HG03521 (cell line): ENCODE results near the gene ME1.

Source experiments
- ATAC-seq: cut with Tn5 transposase; IDR thresholded peaks from one replicate; pipeline ENCODE4 v1.9.1; 2021; ENCODE audit warnings: mild to moderate bottlenecking, moderate library complexity; ENCODE audit not compliant: unreplicated experiment

Gene ME1

DNA sequence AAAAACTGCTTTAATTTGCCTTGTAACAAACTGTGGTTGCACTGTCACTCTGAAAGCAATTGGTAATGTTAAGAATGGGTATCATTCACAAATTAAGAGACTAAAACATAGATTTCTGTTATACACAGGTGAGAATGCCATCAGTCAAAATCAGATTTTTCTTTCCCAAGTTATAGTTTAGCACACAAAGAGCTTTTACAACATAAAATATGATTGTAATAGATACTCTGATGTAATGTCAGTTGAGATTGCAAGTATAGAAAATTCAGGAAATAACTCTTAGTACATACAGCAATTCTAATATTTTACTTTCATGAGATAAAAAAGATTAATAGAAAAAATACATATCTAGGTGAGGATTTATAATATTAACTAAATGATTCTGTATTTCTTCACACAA, 2.3 kb upstream of the ME1 start:
- no peak for ATAC-seq

DNA sequence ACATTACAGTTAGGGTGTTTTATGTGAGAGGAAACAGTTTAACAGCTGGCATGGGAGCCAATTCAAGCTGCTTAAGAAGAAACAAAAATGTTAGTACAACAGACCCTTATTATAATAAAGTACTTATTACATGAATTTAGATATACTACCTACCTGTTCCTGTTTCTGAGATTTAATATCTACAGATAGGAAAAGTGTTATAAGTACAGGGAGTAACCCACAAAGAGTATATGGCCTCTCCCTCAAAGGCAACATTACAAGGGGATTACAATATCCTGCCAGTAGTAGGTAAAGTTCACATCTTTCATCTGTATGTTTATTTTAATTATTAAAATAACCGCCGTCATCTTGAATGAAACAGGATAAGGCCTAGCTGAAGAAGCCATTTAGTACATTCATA, 1.8 kb upstream of the ME1 start:
- ATAC-seq: no peak

DNA sequence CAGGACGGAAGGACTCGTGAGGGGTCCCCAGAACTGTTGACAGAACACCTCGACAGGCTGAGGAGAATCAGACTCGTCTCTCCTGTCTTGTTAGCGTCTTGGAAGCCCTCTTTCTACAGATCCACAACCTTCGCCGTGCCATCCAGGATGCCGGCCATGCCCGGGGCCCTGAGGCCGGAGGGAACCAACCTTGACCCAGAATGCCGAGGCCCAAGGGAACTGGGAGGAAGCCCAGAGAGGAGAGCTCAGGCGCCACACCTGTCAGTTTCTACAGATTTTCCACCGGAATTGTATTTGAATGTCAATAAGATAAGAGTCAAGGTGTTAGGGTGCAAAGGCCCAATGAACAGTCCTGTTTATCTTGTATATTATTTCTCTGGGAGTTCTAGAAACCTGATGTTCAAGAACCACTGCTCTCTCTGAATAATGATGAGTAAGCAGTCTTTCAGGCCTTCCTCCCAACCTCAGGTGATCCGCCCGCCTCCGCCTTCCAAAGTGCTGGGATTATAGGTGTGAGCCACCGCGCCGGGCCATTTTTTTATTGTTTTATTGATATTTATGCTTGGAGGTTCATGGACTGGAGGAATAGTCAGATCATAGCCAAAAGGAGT, 799 bp upstream of the ME1 start:
- no peak for ATAC-seq

DNA sequence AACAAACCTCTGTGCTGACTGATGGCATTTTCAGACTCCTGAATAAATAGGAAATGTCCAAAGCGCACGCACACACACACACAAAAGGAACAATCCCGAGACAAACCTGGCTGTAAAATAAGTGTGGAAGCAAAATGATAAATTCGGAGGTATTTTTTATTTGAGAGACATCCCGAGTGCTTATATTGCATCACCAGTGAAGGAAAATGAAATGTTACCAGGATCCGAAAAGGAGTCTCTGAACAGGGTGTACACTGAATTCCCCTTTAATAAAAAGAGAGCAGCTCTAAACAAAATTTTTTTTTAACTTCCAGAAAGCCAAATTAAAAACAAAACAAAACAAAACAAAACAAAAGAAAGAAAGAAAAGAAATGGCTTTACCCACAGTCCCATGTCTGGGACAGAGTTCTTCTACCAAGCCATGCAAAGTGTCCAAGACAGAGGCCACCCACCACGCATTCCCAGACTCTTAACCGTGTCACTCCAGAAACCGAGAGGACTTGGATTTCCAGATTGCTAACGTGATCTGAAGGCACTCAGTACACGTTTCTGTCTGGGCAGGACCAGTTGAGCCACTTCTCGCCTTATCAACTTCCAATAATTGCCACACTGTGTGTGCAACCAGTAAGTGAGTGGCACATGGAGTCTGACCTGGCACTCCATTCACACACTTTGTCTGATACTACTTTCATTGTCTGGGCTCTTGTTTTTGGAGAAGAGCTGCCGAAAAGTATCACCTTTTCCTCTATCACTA, 817 bp downstream of the ME1 start:
- peak; percentile 11 for ATAC-seq

DNA sequence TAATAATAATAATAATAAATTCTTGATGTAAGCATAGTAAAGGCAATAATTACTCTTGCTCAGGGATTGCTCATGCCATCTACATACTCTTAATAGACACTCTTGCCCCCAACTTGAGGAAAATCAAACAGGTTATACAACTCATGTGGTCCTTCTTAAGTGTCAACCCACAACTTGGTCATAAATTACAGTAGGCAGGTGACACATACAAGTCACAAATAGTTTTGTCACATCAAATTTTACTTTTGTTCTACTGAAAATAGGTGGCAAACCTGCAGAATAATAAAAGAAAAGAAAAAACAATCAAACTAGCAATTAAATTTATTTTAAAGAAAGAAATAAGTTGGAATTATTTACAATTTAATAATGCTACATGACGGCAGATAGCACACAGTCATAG, 1.6 kb downstream of the ME1 start:
- no peak for ATAC-seq

DNA sequence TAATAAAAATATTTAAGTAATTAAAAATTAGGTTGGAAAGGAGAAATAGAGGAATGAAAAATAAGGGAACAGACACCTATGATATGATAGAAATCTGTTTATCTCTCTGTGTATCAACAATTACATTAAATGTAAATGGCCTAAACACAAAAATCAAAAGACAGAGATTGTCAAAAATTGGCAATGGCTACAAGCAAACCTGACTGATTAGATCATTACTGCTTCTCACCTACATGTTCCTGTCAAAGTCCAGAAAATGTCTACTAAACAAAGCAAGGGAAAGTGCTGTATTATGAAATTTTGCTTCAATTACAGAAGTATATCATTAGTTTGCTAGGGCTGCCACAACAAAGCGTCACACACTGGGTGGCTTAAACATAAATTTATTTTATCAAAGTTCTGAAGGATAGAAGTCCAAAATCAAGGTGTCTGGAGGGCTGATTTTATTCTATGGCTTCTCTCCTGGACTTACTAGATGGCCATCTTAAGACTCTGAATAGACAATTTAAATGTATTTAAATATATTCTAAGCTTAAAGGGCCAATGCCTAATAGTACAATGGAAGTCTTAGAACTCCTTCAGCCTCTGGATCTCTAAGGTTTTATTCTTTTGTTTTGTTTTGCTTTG, 6.3 kb downstream of the ME1 start:
- no peak for ATAC-seq

DNA sequence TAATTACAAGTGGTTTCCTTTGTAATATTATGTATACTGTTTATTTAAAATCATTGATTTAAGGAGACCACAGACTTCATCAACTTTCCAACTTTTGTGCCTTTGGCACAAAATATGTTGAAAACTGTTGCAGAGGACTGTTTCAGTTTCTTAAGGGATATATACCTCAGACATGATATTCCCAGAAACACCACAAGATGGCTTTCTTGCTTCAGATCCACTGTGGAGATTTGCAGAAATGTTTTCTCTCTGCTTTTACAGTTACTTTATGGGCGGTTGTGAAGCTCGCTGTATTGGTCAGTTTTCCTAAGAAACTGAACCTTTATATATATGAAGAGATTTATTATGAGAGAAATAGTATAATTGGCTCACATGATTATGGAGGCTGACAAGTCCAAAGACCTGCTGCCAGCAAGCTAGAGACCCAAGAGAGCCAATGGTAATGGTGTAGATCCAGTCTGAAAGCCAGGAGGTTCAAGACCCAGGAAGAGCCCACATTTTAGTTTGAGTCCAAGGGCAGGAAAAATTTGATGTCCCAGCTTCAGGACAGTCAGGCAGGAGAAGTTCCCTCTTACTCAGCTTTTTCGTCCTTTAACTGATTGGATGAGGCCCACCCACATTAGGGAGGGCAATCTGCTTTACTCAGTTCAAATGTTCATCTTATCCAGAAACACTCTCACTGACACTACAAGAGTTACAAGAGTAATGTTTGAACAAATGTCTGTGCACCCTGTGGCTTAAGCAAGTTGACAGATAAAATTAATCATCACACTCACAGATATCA, 12.8 kb downstream of the ME1 start:
- no peak for ATAC-seq

DNA sequence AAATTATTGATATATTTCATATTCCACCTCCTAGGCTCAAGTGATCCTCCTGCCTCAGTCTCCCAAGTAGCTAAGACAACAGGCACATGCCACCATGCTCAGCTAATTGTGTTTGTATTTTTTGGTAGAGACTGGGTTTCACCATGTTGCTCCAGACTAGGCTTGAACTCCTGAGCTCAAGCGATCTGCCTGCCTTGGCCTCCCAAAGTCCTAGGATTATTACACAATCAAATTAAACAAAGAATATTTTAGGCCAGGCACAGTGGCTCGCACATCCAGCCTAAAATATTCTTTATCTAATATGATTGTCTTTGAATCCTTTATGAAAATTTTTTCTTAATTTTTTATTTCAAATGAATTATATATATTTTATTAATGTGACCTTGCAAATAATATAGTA, 17.8 kb downstream of the ME1 start:
- ATAC-seq: no peak

DNA sequence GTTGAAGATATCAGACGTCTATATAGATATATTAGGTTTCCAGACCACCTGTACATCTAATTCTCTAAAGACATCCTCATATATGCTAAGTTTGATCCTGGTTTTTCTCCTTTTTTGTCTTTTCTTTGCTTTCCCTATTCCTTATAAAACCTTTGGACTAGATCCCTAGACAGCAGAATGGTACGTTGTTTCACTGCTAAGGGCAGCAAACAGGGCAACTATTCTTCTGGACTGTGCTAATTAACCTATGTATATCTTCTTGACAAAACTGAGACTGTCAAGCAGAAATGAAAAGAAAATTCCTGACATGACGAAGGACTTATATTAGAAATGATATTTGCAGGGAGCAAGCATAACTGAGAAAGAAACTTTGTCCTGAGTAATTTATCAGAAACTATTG, 19.1 kb downstream of the ME1 start:
- no peak for ATAC-seq

DNA sequence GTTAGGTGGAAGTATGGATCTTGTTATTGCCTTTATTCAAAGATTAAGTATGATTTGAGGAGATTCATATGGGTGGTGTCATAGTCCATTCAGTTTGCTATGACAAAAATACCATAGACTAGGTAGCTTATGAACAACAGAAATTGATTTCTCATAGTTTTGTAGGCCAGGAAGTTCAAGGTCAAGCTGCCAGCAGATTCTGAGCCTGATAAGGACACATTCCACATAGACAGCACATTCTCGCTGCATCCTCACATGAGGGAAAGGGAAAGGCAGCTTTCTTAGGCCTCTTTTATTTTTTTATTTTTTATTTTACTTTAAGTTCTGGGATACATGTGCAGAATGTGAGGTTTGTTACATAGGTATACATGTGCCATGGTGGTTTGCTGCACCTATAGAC, 27.7 kb downstream of the ME1 start:
- ATAC-seq: no peak

DNA sequence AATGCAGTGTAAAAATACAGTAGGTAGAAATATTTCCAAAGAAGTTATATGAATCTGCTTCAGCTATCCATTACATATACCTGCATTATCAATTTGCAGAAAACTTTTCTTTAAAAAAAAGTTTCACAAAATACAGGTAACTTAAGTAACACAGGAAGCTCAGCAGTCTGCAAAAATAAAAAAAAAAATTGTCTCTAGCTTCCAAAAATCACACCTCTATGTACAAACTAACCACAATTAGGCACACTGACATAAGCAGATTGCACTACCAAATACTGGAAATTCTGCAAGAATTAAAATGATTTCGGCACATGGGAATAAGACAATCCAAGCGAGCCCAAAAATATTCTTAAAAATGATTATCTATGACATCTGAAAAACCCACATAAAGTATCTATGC, 41.2 kb downstream of the ME1 start:
- ATAC-seq: no peak

DNA sequence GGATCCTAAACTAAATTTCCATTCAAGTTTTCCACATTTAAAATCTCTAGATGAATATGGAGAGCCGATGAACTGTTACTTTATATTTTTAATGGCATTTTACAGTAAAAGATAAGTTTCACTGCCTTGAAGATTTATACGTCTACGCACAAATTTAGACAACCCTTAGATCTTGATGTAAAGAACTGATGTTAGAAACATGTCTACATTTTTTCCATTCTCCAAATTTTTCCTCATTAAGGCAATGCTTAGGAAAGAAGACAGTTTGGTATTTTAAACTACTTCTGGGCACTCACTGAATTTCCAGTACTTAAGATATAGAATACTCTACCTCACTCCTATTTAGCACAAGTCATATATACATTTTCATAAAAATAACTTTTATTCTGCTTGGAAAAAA, 45.4 kb downstream of the ME1 start:
- no peak for ATAC-seq

DNA sequence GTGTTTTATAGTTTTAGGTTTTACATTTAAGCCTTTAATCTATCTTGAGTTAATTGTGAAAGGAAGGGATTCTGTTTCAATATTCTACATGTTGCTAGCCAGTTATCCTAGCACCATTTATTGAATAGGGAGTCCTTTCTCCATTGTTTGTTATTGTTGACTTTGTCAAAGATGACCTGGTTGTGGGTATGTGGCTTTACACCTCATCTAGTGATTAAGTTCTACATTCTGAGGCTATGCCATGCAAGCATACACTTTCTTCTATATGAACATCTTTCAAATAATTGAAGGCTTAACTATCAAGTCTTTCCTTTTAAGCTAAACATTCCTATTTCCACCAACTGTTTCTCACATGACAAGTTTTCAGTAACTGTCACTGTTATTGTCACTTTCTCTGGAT, 46.1 kb downstream of the ME1 start:
- no peak for ATAC-seq

DNA sequence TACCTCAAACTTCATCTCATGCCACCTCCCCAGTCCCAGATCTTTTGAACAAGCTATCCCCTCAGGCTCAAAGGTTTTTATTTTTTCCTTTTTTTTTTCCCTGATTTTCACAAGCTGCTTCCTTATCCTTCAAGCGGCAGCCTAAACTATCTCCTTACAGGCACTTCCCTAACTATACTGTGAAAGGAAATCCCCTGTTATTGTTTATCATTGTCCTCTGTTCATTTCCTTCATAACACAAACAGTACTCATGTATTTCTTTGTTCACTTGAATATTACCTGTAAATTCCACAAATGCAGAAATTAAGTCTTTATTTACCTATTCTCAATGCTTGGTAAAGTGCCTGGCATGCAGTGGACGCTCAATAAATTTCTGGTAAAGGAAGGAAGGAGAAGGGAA, 48.9 kb downstream of the ME1 start:
- no peak for ATAC-seq

DNA sequence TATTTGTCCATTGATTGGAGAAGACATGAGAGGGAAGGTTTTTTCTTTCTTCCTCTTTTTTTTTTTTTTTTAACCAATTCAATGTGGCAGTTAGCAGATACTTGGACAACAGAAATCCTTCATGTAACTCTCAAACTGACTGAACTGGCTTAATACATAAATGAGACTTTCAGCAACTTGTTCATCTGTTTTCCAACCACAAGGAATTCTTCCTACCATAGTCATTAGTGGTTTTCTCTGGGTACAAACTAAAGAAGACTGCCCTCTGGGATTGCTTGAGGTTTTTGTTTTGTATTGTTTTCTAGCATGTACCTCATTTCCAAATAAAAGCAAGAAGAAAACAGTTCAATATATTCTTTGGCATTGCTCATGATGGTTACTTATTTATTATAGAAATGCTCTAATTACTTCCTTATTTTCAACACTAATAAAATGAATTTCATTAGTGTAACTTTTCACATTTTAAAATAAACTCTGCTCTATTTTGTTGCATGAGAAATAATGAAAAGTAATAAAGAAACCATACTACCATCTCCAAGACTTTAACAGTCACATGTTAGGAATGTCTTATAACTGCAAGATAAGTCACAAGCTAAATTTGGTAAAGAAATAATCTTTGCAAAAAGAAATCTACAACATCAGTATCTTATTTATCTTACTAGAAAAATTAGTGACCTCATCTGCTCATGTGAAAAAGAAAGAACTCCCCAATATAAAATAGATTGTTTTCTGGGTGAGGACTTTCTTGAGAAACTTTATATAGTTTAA, 52.0 kb downstream of the ME1 start:
- ATAC-seq: no peak

DNA sequence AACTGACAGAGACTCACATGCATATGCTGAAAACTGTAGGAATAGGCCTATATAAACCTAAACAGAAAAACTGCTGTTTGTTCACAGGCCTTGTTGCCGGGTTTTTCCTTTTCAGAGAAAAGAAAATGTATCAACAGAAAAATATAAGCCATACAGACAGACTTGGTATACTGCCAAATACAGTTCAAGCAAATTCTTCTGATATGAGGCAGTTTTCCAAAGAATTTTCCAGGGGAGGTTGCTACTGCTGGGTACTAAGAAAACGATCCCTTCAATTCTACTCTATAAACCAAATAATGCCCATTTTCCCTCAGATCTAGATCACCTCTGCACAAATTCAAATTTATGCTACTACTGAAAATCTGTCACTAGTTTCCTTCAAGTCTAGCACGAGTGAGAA, 59.4 kb downstream of the ME1 start:
- ATAC-seq: no peak

DNA sequence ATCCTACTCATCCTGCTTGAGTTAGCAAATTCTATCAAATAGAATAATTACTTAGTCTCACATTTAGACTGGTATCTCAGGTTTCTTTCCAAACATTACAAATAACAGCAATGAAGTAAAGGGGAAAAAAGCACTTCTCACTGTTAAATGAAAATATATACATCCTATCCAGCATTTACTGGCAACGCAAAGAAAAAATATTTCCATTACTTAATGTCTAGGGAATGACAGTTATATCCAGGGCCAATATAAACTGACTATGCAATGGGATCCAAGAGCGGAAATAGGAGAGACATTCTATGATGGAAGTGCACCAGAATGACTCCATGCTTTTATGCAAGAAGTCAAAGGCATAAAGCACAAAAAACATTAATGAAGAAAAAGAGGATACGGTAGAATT, 60.3 kb downstream of the ME1 start:
- no peak for ATAC-seq

DNA sequence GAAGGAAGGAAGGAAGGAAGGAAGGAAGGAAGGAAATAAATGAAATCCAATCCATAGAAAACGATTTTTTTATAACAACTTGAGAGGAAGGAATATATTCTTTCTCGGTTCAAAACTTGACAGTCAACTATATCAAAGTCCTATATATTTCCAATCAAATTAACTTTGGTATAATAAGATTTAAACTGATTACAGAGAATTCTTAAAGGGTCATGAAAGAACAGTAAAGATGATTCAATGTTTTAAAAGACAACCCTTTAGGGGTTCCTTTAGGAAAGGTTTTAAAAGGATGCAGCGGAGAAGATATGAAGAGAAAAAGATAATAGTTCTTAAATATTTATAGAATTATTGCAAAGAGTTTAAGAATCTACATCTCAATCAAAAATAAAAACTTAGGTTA, 61.2 kb downstream of the ME1 start:
- no peak for ATAC-seq

DNA sequence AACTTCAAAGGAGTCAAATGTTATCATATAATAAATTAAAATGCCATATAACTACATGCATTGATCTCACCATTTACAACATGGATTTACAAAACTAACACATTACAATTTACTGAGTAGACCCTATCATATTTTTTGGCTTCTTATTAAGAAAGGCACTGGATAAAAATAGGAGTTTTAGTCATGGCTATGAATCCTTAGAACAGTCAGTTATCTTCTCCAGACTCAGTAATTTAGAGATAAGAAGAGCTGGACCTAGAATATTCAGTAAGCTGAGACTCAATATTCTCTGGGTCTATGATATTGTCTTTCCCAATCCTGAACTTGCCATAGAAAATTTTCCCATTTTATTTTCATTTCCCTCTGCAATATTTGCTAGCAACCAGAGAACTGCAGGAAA, 62.3 kb downstream of the ME1 start:
- ATAC-seq: no peak

DNA sequence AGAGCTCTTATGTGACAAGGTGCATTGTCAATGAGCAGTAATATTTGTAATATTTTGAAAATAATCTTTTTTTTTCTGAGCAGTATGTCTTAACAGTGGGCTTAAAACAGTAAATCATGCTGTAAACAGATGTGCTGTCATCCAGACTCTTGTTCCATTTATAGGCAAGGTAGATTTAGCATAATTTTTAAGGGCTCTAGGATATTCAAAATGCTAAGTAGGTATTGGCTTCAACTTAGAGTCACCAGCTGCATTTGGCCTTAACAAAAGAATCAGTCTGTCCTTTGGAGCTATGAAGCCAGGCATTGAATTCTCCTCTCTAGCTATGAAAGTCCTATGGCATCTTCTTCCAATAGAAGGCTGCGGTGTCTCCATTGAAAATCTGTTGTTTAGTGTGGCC, 63.7 kb downstream of the ME1 start:
- ATAC-seq: no peak

DNA sequence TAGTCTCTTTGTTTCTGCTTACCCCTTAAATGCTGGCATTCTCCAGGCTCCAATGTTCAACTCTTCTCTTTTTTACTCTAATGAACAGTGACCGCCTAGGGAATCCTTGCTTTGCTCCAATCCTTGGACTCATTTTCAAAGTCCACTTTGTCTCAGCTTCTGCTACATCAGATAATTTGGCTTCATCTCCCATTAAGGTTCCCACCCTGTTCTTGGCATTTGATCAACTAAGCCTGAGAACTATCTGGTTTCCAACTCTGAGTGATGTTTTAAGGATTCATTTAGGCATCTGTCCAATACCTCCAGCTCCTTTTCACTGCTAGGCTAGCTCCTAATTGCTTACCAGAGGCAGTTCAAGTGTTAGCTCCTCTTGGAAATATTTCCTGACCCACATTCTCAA, 64.9 kb downstream of the ME1 start:
- ATAC-seq: no peak
